ENCODE measurements around the gene RPL23. TPM values are rescaled to one million over a fixed set of nuclear protein-coding genes. Genes with fewer than 3 reads are reported as not detected.

RPL23 gene
- total RNA-seq, 6 experiments from 2014 or later, result 389 to 609 (median 436) TPM

GRCh38 chr17:38872671-38873385 is 19.3 kb upstream of the RPL23 start:
- peak overlapping the region; percentile 79 to 99 (median 94) for H3K4me3 ChIP-seq
- ATAC-seq (peak in 1 of 4 donors; percentile 8), DNase-seq (peak in 2 of 3 donors; percentile 62 to 70)
- H3K4me1 ChIP-seq, result peaks cover 0 to 46% (median 18%) of the 10 kb centered on the region in 4 donors
- no peaks in the 10 kb centered on the region for H3K27me3 ChIP-seq
- H3K27ac ChIP-seq, result peak overlapping the region; percentile 58 to 96 (median 93)
- H3K9me3 ChIP-seq, result no peaks in the 10 kb centered on the region
- H3K36me3 ChIP-seq, result peaks cover 0 to under 1% (median 0%) of the 10 kb centered on the region in 4 donors
- TF ChIP-seq CTCF (IDR thresholded peaks at IDR 0.05) (no peak), POLR2A (IDR thresholded peaks at IDR 0.05) (no peak)
- 38% methylated on average over 9 of the region's 9 CpGs for WGBS (ENCODE audit: insufficient coverage, low coverage, low lambda C conversion rate, missing lambda C conversion rate)
- intact Hi-C loops (cut with DNase I), result loop anchor here in 1 of 2 donors (10.0 kb wide), 1 partner anchor 282 kb away; the partner anchor contains the start of gene PLXDC1

GRCh38 chr17:38872027-38872511 is 18.5 kb upstream of the RPL23 start:
- WGBS (ENCODE audit: insufficient coverage, low coverage, low lambda C conversion rate, missing lambda C conversion rate), result 21% methylated on average over 2 of the region's 5 CpGs
- intact Hi-C loops (cut with DNase I), result loop anchor here in 1 of 2 donors (10.0 kb wide), 1 partner anchor 283 kb away; the partner anchor contains the start of gene PLXDC1
- TF ChIP-seq CTCF (IDR thresholded peaks at IDR 0.05), result no peak
- no peak for TF ChIP-seq POLR2A (IDR thresholded peaks at IDR 0.05)
- H3K4me3 ChIP-seq, result peak overlapping the region; percentile 79 to 99 (median 94)
- peak overlapping the region; percentile 58 to 96 (median 93) for H3K27ac ChIP-seq
- ATAC-seq (no peak), DNase-seq (peak in 2 of 3 donors; percentile 27 to 54)
- no peaks in the 10 kb centered on the region for H3K27me3 ChIP-seq
- H3K9me3 ChIP-seq, result no peaks in the 10 kb centered on the region
- H3K36me3 ChIP-seq, result no peaks in the 10 kb centered on the region
- peaks cover 0 to 43% (median 19%) of the 10 kb centered on the region in 4 donors for H3K4me1 ChIP-seq

GRCh38 chr17:38871247-38872015 is 17.9 kb upstream of the RPL23 start:
- peak overlapping the region; percentile 67 to 96 (median 93) for H3K27ac ChIP-seq
- intact Hi-C loops (cut with DNase I), result loop anchor here in 1 of 2 donors (10.0 kb wide), 1 partner anchor 283 kb away; the partner anchor contains the start of gene PLXDC1
- peak in 3 of 4 donors; percentile 14 to 41 (median 33) for TF ChIP-seq CTCF (IDR thresholded peaks at IDR 0.05)
- peak; percentile 62 for TF ChIP-seq POLR2A (IDR thresholded peaks at IDR 0.05)
- H3K4me1 ChIP-seq, result peaks cover 0 to 41% (median 19%) of the 10 kb centered on the region in 4 donors
- ATAC-seq, result peak; percentile 53 to 68 (median 60)
- DNase-seq, result peak; percentile 86 to 88 (median 87)
- no peaks in the 10 kb centered on the region for H3K36me3 ChIP-seq
- WGBS (ENCODE audit: insufficient coverage, low coverage, low lambda C conversion rate, missing lambda C conversion rate), result 17% methylated on average over 9 of the region's 11 CpGs
- peak overlapping the region; percentile 79 to 99 (median 94) for H3K4me3 ChIP-seq
- no peaks in the 10 kb centered on the region for H3K9me3 ChIP-seq
- no peaks in the 10 kb centered on the region for H3K27me3 ChIP-seq
